ENCODE results near the gene MTFR2.

Gene MTFR2

GRCh38 chr6:136289579-136290409 lies 39.7 kb upstream of the MTFR2 start, which contains the start of gene BCLAF1 (continued):
- no peak for TF ChIP-seq ZNF280C (tag by site-specific recombination; IDR thresholded peaks at IDR 0.05)
- TF ChIP-seq MYNN (tag by site-specific recombination; IDR thresholded peaks at IDR 0.05; ENCODE audit: borderline replicate concordance), result no peak; the same call in 1 of the 2 replicates
- peak; percentile 69 for TF ChIP-seq KLF16 (tag by site-specific recombination; IDR thresholded peaks at IDR 0.05)
- TF ChIP-seq KLF10 (tag by site-specific recombination; IDR thresholded peaks at IDR 0.05), result peak; percentile 5; the same call in 1 of the 2 replicates
- TF ChIP-seq ZNF239 (tag by site-specific recombination; IDR thresholded peaks at IDR 0.05), result 0 out of 2 replicates have a peak, but pooled peaks have one; percentile 21
- no peak for TF ChIP-seq ZNF521 (tag by site-specific recombination; IDR thresholded peaks at IDR 0.05)
- TF ChIP-seq ZNF184 (tag by site-specific recombination; IDR thresholded peaks at IDR 0.05), result 0 out of 2 replicates have a peak, but pooled peaks have one; percentile 14
- TF ChIP-seq ZNF350 (tag by site-specific recombination; IDR thresholded peaks at IDR 0.05), result no peak
- TF ChIP-seq ZNF24 (tag by site-specific recombination; IDR thresholded peaks at IDR 0.05), result 0 out of 2 replicates have a peak, but pooled peaks have one; percentile 16
- peak; percentile 38; the same call in 1 of the 2 replicates for TF ChIP-seq GLIS2 (tag by site-specific recombination; IDR thresholded peaks at IDR 0.05)
- TF ChIP-seq RBAK (tag by site-specific recombination; IDR thresholded peaks at IDR 0.05), result no peak
- no peak for TF ChIP-seq ZNF624 (tag by site-specific recombination; IDR thresholded peaks at IDR 0.05)
- peak; percentile 4; the same call in 1 of the 2 replicates for TF ChIP-seq ZBTB20 (tag by site-specific recombination; IDR thresholded peaks at IDR 0.05)
- TF ChIP-seq ZNF791 (tag by site-specific recombination; IDR thresholded peaks at IDR 0.05), result no peak
- no peak for TF ChIP-seq ZNF362 (tag by site-specific recombination; IDR thresholded peaks at IDR 0.05)
- TF ChIP-seq ZNF558 (tag by site-specific recombination; IDR thresholded peaks at IDR 0.05), result 0 out of 2 replicates have a peak, but pooled peaks have one; percentile 19
- TF ChIP-seq ZNF544 (tag by site-specific recombination; IDR thresholded peaks at IDR 0.05), result no peak
- peak; percentile 86; the same call in 1 of the 2 replicates for TF ChIP-seq REPIN1 (tag by site-specific recombination; IDR thresholded peaks at IDR 0.05; ENCODE audit: low read depth)
- peak; percentile 78; the same call in 1 of the 2 replicates for TF ChIP-seq ZXDB (tag by site-specific recombination; IDR thresholded peaks at IDR 0.05)
- no peak for TF ChIP-seq ZNF155 (tag by site-specific recombination; IDR thresholded peaks at IDR 0.05)
- no peak for TF ChIP-seq ZNF530 (tag by site-specific recombination; IDR thresholded peaks at IDR 0.05; ENCODE audit: low read depth)
- no peak for TF ChIP-seq ZNF311 (tag by site-specific recombination; IDR thresholded peaks at IDR 0.05; ENCODE audit: borderline replicate concordance)
- peak; percentile 60; the same call in 1 of the 2 replicates for TF ChIP-seq ZNF792 (tag by site-specific recombination; IDR thresholded peaks at IDR 0.05)
- 0 out of 2 replicates have a peak, but pooled peaks have one; percentile 55 for TF ChIP-seq ZNF280D (tag by site-specific recombination; IDR thresholded peaks at IDR 0.05)
- no peak for TF ChIP-seq ZNF704 (tag by site-specific recombination; IDR thresholded peaks at IDR 0.05)
- peak; percentile 87 for TF ChIP-seq KLF9 (tag by site-specific recombination; IDR thresholded peaks at IDR 0.05; ENCODE audit: low read depth)
- TF ChIP-seq ZNF146 (tag by site-specific recombination; IDR thresholded peaks at IDR 0.05), result no peak
- no peak for TF ChIP-seq ZNF391 (tag by site-specific recombination; IDR thresholded peaks at IDR 0.05; ENCODE audit: borderline replicate concordance, low read depth)
- TF ChIP-seq ZNF398 (tag by site-specific recombination; IDR thresholded peaks at IDR 0.05), result no peak
